Measurements from ENCODE around the gene CHST10. TPM values are rescaled to one million over a fixed set of nuclear protein-coding genes. Genes with fewer than 3 reads are reported as not detected.
"Not testable (repeated sequence)": the region's sequence is repeated elsewhere in the genome, so short reads cannot be mapped to it uniquely, and the experiment has no call there.

The CHST10 gene, protein sequence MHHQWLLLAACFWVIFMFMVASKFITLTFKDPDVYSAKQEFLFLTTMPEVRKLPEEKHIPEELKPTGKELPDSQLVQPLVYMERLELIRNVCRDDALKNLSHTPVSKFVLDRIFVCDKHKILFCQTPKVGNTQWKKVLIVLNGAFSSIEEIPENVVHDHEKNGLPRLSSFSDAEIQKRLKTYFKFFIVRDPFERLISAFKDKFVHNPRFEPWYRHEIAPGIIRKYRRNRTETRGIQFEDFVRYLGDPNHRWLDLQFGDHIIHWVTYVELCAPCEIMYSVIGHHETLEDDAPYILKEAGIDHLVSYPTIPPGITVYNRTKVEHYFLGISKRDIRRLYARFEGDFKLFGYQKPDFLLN
- total RNA-seq (1 to 10 TPM; 1.7 to 5.6 (median 3.5) TPM), polyA plus RNA-seq (1 to 10 TPM; 3.5 to 6.5 TPM)

DNA sequence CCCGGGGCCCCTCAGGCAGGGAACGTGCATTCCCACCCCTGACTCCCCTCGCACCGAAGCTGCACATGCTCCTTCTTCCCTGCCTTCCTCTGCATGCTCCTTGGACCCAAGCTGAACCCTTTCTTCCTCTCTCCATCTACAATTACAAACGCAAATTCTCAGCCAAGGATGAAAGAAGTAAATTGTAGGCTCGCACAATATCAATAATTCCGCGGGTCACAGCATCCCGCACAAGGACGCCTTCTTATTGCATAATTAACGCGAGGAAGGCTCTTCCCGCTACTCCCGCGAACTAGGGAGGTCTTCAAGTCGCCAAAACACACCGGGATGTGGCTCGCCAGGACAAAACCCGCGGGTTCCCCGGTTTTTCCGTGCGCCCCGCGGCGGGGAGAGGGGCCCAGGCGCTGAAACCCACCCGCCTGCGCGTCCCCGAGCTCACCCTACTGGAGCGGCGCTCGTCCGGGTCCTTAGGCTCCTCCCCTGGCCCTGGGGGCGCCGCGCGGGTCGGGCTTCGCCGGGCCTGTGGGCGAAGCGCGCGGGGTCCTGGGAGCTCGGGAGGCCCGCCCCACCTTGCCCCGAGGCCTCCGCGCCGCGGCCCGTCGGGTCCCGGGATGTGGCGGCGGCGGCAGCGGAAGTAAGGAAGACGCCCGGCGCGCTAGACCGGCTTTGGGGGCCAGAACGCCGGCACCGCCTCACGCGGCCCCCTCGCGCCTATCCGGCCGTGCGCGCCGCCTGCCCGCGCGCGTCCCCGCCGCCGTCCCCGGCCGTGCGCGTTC, at the start of gene CHST10:
CHST10 (minus strand) TSS at position 734 of the 776 bp plus-strand sequence. CDS start 10,993 bp downstream, outside the sequence.
- WGBS, 2 donors = 0% methylated on average over 85 to 88 of the region's 88 CpGs
- FAIRE-seq (no peak), ATAC-seq (peak; percentile 93 to 98 (median 96)), DNase-seq (peak; percentile 42 to 83 (median 54))
- Histone ChIP-seq H3K4me1 (peaks cover 0 to 4% (median 4%) of the 10 kb centered on the region in 3 donors), H3K4me3 (peak within 1 kb of the TSS; percentile 60 to 93 (median 74)), H3K9me3 (no peaks in the 10 kb centered on the region), H3K27ac (peak within 1 kb of the TSS in 3 of 4 donors; percentile 4 to 41 (median 26)), H3K36me3 (no peaks in the 10 kb centered on the region), H3K27me3 (no peaks in the 10 kb centered on the region)
- TF ChIP-seq, protein P1, sequence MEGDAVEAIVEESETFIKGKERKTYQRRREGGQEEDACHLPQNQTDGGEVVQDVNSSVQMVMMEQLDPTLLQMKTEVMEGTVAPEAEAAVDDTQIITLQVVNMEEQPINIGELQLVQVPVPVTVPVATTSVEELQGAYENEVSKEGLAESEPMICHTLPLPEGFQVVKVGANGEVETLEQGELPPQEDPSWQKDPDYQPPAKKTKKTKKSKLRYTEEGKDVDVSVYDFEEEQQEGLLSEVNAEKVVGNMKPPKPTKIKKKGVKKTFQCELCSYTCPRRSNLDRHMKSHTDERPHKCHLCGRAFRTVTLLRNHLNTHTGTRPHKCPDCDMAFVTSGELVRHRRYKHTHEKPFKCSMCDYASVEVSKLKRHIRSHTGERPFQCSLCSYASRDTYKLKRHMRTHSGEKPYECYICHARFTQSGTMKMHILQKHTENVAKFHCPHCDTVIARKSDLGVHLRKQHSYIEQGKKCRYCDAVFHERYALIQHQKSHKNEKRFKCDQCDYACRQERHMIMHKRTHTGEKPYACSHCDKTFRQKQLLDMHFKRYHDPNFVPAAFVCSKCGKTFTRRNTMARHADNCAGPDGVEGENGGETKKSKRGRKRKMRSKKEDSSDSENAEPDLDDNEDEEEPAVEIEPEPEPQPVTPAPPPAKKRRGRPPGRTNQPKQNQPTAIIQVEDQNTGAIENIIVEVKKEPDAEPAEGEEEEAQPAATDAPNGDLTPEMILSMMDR (IDR thresholded peaks at IDR 0.05) = no peak
- intact Hi-C loops (cut with DNase I) = no loop called here

DNA sequence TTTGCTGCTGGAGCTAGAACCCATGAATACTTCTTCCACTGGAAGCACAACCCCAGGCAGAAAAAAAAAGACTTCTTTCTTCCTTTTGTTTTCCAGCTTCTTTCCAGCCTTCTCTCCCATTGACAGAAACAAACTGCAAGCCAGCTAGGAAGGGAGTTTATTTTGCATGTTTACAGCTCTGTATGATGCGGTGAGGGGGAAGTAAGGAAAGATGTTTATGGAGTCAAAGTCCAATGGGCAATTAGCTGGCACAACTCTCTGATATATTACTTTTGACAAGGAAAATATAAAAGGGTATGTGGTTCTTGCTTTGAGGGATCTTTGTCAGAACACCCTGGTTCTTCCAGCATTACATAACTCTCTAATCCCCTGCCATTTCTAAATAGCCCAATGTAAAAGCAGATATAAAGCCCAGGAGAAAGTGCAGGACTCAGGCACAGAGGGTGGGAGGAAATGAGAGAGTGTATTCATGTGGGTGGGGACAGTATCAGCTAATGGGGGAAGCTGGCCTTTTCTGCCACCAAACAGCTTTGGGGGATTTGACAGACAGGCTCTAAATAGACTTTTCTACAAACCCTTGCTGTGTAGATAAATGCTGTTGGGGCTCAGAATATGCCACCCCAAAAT, 43.5 kb upstream of the CHST10 start:
- no peak for FAIRE-seq

DNA sequence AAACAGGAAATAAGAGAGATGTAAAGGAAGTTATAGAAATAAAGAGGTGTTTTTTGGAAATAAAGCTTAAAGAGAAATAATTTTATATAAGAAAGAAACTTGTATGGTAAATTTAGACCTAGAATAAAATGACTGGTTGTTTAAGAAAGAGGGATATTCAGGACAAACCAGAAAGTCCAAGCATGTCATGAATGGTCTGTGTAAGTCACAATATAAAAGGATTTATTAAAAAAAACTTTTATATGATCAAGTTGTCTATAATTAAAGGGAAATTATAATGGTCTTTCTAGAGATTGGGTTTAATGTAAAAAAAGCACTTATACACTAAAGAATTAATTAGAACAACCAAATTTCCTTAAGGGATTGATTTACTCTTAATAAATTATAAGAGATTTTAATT, 38.9 kb upstream of the CHST10 start:
- H3K4me1 ChIP-seq; H3K27ac ChIP-seq; ATAC-seq; H3K27me3 ChIP-seq; H3K4me3 ChIP-seq; intact Hi-C loops (cut with DNase I); H3K36me3 ChIP-seq; FAIRE-seq; DNase-seq; H3K9me3 ChIP-seq: not testable (repeated sequence)

More for the DNA sequence above, 43.5 kb upstream of the CHST10 start:
- Histone ChIP-seq H3K4me1 (no peaks in the 10 kb centered on the region), H3K9me3 (no peaks in the 10 kb centered on the region), H3K4me3 (no peak overlapping the region), H3K27me3 (no peaks in the 10 kb centered on the region), H3K27ac (no peak overlapping the region), H3K36me3 (no peaks in the 10 kb centered on the region)
- intact Hi-C loops (cut with DNase I) = no loop called here
- 40 to 49% methylated on average over 1 of the region's 1 CpG for WGBS, 2 donors
- ATAC-seq (no peak), DNase-seq (no peak)
- TF ChIP-seq, protein P1 (IDR thresholded peaks at IDR 0.05) = no peak

DNA sequence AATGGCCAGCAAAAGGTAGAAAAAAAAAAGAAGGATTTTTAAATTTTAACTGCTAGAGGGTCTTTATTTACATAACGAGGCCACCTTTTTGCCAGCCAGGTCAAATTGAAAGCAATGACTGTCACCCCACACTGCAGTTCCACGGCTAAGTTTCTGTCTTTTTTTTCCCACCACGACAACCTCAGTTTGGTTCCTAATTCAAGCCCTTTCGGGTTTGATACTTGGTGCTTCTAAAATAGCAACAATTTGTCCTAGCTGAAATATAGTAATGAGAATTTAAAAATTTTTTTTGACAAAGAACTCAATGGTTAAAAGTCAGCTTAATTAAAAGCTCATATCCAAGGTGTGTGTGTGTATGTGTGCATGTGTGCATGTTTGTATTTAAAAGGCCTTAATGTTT, 36.4 kb upstream of the CHST10 start:
- Histone ChIP-seq H3K4me3 (no peak overlapping the region), H3K27ac (no peak overlapping the region), H3K4me1 (no peaks in the 10 kb centered on the region), H3K27me3 (no peaks in the 10 kb centered on the region), H3K36me3 (no peaks in the 10 kb centered on the region), H3K9me3 (no peaks in the 10 kb centered on the region)
- ATAC-seq = no peak
- TF ChIP-seq, protein P1 (IDR thresholded peaks at IDR 0.05) = no peak
- no peak for DNase-seq
- FAIRE-seq = no peak
- intact Hi-C loops (cut with DNase I) = no loop called here
- 73 to 74% methylated on average over 4 of the region's 4 CpGs for WGBS, 2 donors

DNA sequence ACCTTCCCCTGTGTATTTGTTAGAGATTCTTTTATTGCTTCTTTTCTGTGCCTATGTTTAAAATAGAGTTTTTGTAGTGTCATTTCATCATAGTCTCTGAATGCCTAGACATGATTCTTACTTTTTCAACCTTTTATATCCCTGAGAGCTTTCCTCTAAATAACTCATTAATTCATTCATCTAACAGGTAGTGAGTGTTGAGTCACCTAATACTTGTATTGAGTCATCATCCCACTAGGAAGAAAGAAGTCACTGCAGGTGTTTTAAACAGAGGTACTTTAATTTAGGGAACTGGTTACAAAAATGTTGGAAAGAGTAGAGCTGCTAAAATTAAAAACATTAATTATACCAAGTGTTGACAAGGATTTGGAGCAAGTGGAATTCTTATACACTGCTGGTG, 34.3 kb upstream of the CHST10 start:
- ATAC-seq (no peak), DNase-seq (no peak), FAIRE-seq (no peak)
- H3K36me3 ChIP-seq = no peaks in the 10 kb centered on the region
- intact Hi-C loops (cut with DNase I) = no loop called here
- no peaks in the 10 kb centered on the region for H3K9me3 ChIP-seq
- no peaks in the 10 kb centered on the region for H3K27me3 ChIP-seq
- TF ChIP-seq, protein P1 (IDR thresholded peaks at IDR 0.05) = no peak
- H3K27ac ChIP-seq = no peak overlapping the region
- H3K4me3 ChIP-seq = no peak overlapping the region
- no peaks in the 10 kb centered on the region for H3K4me1 ChIP-seq

Measured in pancreas (tissue), 10 donors.